Endothelial cell of umbilical vein (primary cell): Measurements from ENCODE around the gene WHRN. TPM values are rescaled to one million over a fixed set of nuclear protein-coding genes. Genes with fewer than 3 reads are reported as not detected.

Experiments used
- BruUV-seq: library from RNA; stranded (reverse); fragments of 400-500 nt; replicated peaks from 2 replicates; lab custom pipeline; 2021; lab: Mats Ljungman, UMichigan
- CTCF ChIA-PET: fragments of 300-600, 350-600 bp; sonication (Branson Sonifier 250); formaldehyde crosslinking; loops from one replicate; lab custom pipeline; 2021; ENCODE audit warnings: antibody characterized with exemption, inconsistent platforms; lab: Charles Lee
- POLR2A ChIA-PET: fragments of 300-600, 350-600 bp; sonication (Branson Sonifier 250); formaldehyde crosslinking; loops from one replicate; lab custom pipeline; 2021; ENCODE audit warnings: antibody characterized with exemption, inconsistent platforms; lab: Charles Lee
- DNase-seq: peaks from one replicate; pipeline ENCODE4 v3.0.0-alpha.2; 2011; ENCODE audit warnings: low read depth, low spot score
- FAIRE-seq: peaks from 2 replicates; lab custom pipeline; 2011; peaks lifted over from hg19 to GRCh38; lab: Jason Lieb, UNC
- H2AFZ ChIP-seq: 2 replicates; pipeline ENCODE4 v1.6.0; 2012; ENCODE audit warnings: low read depth, low read length, control low read depth, inconsistent platforms
- H3K27ac ChIP-seq: 2 replicates; pipeline ENCODE4 v1.5.1; 2011; ENCODE audit warnings: low read depth, mild to moderate bottlenecking, control low read depth, low read length, moderate library complexity; ENCODE audit not compliant: insufficient read depth
- H3K27me3 ChIP-seq, 2 experiments: 2 replicates each; pipeline versions ENCODE4 v1.6.0 to v1.6.1; 2011; ENCODE audit warnings: low read length in 2 of 2, mixed read lengths in 1 of 2; ENCODE audit not compliant: control insufficient read depth in 2 of 2, insufficient read depth in 2 of 2
- H3K36me3 ChIP-seq, 2 experiments: 2 replicates in 1 of 2; 3 replicates in 1 of 2; pipeline ENCODE4 v1.5.1; 2011; ENCODE audit warnings: low read length in 2 of 2, mild to moderate bottlenecking in 1 of 2, moderate library complexity in 1 of 2; ENCODE audit not compliant: control insufficient read depth in 2 of 2, insufficient read depth in 2 of 2; ENCODE audit errors: extremely low read depth in 1 of 2
- H3K4me1 ChIP-seq: 3 replicates; pipeline ENCODE4 v1.5.1; 2011; ENCODE audit warnings: mild to moderate bottlenecking, low read length; ENCODE audit not compliant: control insufficient read depth, insufficient read depth; ENCODE audit errors: extremely low read depth
- H3K4me2 ChIP-seq: 2 replicates; pipeline ENCODE4 v1.6.1; 2011; ENCODE audit warnings: low read length, control low read depth, mixed read lengths; ENCODE audit not compliant: insufficient read depth
- H3K4me3 ChIP-seq, 3 experiments: fragments of 200-600 bp in 1 of 3; sonication (generic), shearing (Covaris generic) in 1 of 3; replicated peaks in 1 of 3; 2 replicates each; pipeline ENCODE4 v1.5.1; 2011 to 2016; ENCODE audit warnings: control low read depth in 3 of 3, low read length in 3 of 3, mild to moderate bottlenecking in 2 of 3, inconsistent platforms in 1 of 3, low read depth in 1 of 3, moderate library complexity in 1 of 3; ENCODE audit not compliant: insufficient read depth in 1 of 3
- H3K79me2 ChIP-seq: 2 replicates; pipeline ENCODE4 v1.6.0; 2012; ENCODE audit warnings: low read length, inconsistent platforms; ENCODE audit not compliant: control insufficient read depth, insufficient read depth
- H3K9ac ChIP-seq: replicated peaks from 2 replicates; pipeline ENCODE3; 2011; ENCODE audit warnings: low read length, control low read depth; ENCODE audit not compliant: insufficient read depth; ENCODE audit errors: extremely low read depth
- H3K9me1 ChIP-seq: replicated peaks from 3 replicates; pipeline ENCODE4 v1.6.0; 2011; ENCODE audit warnings: mild to moderate bottlenecking, low read length; ENCODE audit not compliant: control insufficient read depth, insufficient read depth; ENCODE audit errors: extremely low read depth
- H3K9me3 ChIP-seq: replicated peaks from 2 replicates; pipeline ENCODE4 v1.5.1; 2012; ENCODE audit warnings: low read length, inconsistent platforms; ENCODE audit not compliant: control insufficient read depth, insufficient read depth
- H4K20me1 ChIP-seq: replicated peaks from 2 replicates; pipeline ENCODE3; 2011; ENCODE audit warnings: mild to moderate bottlenecking, low read length; ENCODE audit not compliant: control insufficient read depth, insufficient read depth; ENCODE audit errors: extremely low read depth
- EZH2 ChIP-seq: IDR thresholded peaks from 2 replicates; pipeline ENCODE4 v1.6.1; 2012; ENCODE audit warnings: borderline replicate concordance, low read depth, mild to moderate bottlenecking, moderate library complexity, low read length, inconsistent platforms; ENCODE audit not compliant: severe bottlenecking
- FOS ChIP-seq: IDR thresholded peaks from 2 replicates; pipeline ENCODE4 v1.6.1; 2011; ENCODE audit warnings: mild to moderate bottlenecking, low read length, moderate library complexity, borderline replicate concordance; ENCODE audit not compliant: insufficient read depth
- GATA2 ChIP-seq: IDR thresholded peaks from 2 replicates; pipeline ENCODE4 v1.7.0; 2011; ENCODE audit warnings: low read depth, mild to moderate bottlenecking, moderate library complexity, mixed read lengths, low read length; ENCODE audit not compliant: insufficient read length, insufficient read depth
- JUN ChIP-seq: IDR thresholded peaks from 2 replicates; pipeline ENCODE4 v1.6.1; 2011; ENCODE audit warnings: borderline replicate concordance, low read depth; ENCODE audit not compliant: insufficient read length, insufficient read depth
- MYC ChIP-seq: IDR thresholded peaks from one replicate; pipeline ENCODE4 v1.6.1; 2011; ENCODE audit warnings: mild to moderate bottlenecking, low read depth, low read length
- POLR2A ChIP-seq: IDR thresholded peaks from 2 replicates; pipeline ENCODE4 v1.6.1; 2012; ENCODE audit warnings: low read depth, mild to moderate bottlenecking, control low read depth, low read length
- POLR2AphosphoS5 ChIP-seq: IDR thresholded peaks from 2 replicates; pipeline ENCODE4 v1.6.1; 2012; ENCODE audit warnings: low read depth, mild to moderate bottlenecking, control low read depth, low read length, moderate library complexity; ENCODE audit not compliant: insufficient read depth
- dilution Hi-C: fragments of 300-500 bp; cut with MboI; formaldehyde crosslinking; loops from one replicate; pipeline ENCODE4 v1.15.0; 2019; ENCODE audit warnings: low sequenced_read_pairs; ENCODE audit not compliant: extremely low pct_ligation_motif_present
- intact Hi-C: fragments of 100-400 bp; cut with micrococcal nuclease; formaldehyde crosslinking; loops from one replicate; pipeline ENCODE4 v1.10.0; 2022
- polyA plus RNA-seq, 4 experiments: library from polyadenylated mRNA; depleted of rRNA in 3 of 4; stranded (reverse) in 3 of 4; unstranded in 1 of 4; fragments of >200 nt; gene quantifications; 2 replicates each; pipeline versions ENCODE4 v1.2.1 to v1.2.3, GENCODE V29; 2011 to 2012; ENCODE audit warnings: missing spikeins in 1 of 4
- total RNA-seq: library from RNA; stranded (reverse); gene quantifications from 2 replicates; pipeline ENCODE4 v1.2.3, GENCODE V29; 2021
- TF ChIP-seq, protein P1 (sequence below): IDR thresholded peaks from 2 replicates; pipeline ENCODE4 v1.6.1; 2011; ENCODE audit not compliant: insufficient read depth, insufficient read length
- TF ChIP-seq, protein P2 (sequence below), 2 donors: IDR thresholded peaks; 1 replicate in 1 of 2; 2 replicates in 1 of 2; pipeline ENCODE4 v1.5.1; 2011; ENCODE audit warnings: low read length in 2 of 2, mild to moderate bottlenecking in 2 of 2, moderate library complexity in 2 of 2, control low read depth in 1 of 2, inconsistent platforms in 1 of 2, low read depth in 1 of 2; ENCODE audit not compliant: insufficient read depth in 1 of 2; ENCODE audit errors: extremely low read depth in 1 of 2

The WHRN gene
- total and polyA plus RNA-seq, 2 donors (not counting 3 experiments of a cell fraction or from before 2014, with no cell fraction given), result 0.35 to 0.69 TPM

DNA sequence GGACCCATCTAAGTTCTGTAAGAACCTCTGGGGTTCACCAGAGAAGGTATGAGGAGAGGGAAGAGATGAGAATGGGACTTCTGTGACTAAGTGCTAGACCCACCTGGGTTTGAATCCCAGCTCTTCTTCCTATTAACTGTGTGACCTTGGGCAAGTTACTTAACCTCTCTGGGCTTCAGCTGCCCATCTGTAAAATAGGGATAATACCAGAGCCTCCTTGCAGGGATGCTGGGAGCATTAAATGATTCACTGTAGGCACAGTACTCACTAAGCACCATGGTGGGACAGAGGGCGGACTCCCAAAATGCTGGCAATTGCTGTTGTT lies 53.6 kb downstream of the WHRN start:
- dilution Hi-C loops (no loop called here), intact Hi-C loops (no loop called here)
- H3K79me2 ChIP-seq, result no peaks in the 10 kb centered on the region
- CTCF ChIA-PET, result no interaction called here
- POLR2A ChIA-PET, result no interaction called here
- TF ChIP-seq POLR2AphosphoS5 (no peak), EZH2 (no peak)
- TF ChIP-seq, protein P1, sequence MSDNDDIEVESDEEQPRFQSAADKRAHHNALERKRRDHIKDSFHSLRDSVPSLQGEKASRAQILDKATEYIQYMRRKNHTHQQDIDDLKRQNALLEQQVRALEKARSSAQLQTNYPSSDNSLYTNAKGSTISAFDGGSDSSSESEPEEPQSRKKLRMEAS, result no peak
- no peaks in the 10 kb centered on the region for H3K9me1 ChIP-seq
- no peak overlapping the region for H3K4me2 ChIP-seq
- H3K9me3 ChIP-seq, result no peaks in the 10 kb centered on the region
- no peak overlapping the region for H3K4me3 ChIP-seq
- no peak for DNase-seq
- H3K27ac ChIP-seq, result no peak overlapping the region
- no peak overlapping the region for H3K9ac ChIP-seq
- no peak for FAIRE-seq
- no peak overlapping the region for H2AFZ ChIP-seq
- BruUV-seq, result no TSS peak
- H3K4me1 ChIP-seq, result peaks cover under 1% of the 10 kb centered on the region
- no peaks in the 10 kb centered on the region for H4K20me1 ChIP-seq
- H3K36me3 ChIP-seq, result no peaks in the 10 kb centered on the region
- peaks cover 2 to 6% of the 10 kb centered on the region in 2 experiments for H3K27me3 ChIP-seq

DNA sequence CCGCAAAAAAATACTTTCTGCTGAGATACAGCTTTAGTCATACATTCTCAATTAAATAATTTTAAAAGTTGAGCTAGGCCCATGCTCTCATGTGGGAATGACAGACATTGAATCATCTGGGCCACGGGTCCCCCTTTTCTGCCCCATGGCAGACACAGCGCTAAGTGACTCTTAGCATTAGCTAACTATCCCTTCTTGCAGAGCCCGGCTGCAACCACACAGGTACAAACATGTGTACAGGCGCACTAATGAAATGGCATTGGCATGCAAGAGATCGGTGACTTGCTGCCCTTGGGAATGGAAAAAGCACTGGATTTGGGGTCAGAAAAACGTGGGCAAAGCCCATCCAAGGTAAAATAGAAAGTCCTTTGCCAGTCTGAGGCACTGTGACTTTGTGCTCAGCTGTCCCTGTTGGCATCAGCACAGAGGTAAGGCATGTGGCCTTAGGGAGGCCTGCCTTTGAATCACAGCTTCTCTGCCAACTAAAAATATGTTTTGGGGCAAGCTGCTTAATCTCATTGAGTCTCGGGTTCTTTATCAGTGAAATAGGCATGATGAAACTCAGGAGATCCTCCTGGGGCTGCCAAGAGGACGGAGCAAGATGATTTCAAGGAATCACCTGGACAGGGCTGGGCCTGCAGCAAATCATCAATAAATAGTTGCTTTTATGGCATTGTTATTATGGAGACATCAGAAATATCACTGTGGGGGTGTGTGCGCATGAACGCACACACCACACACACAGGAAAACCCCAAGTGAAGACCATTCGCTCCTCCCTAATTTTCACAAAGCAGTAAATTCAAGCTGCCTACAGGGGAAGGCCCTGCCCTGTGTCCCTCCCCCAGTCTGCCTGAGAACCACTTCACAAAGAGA lies 54.2 kb downstream of the WHRN start:
- TF ChIP-seq FOS (no peak), GATA2 (no peak), POLR2AphosphoS5 (no peak), EZH2 (no peak), JUN (no peak), POLR2A (no peak), MYC (no peak)
- TF ChIP-seq, protein P1, result no peak
- TF ChIP-seq, protein P2, sequence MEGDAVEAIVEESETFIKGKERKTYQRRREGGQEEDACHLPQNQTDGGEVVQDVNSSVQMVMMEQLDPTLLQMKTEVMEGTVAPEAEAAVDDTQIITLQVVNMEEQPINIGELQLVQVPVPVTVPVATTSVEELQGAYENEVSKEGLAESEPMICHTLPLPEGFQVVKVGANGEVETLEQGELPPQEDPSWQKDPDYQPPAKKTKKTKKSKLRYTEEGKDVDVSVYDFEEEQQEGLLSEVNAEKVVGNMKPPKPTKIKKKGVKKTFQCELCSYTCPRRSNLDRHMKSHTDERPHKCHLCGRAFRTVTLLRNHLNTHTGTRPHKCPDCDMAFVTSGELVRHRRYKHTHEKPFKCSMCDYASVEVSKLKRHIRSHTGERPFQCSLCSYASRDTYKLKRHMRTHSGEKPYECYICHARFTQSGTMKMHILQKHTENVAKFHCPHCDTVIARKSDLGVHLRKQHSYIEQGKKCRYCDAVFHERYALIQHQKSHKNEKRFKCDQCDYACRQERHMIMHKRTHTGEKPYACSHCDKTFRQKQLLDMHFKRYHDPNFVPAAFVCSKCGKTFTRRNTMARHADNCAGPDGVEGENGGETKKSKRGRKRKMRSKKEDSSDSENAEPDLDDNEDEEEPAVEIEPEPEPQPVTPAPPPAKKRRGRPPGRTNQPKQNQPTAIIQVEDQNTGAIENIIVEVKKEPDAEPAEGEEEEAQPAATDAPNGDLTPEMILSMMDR (IDR thresholded peaks at IDR 0.05; ENCODE audit: extremely low read depth in 1 of 2, insufficient read depth in 1 of 2, low read depth in 1 of 2, low read length in 2 of 2), result no peak
- intact Hi-C loops, result no loop called here
- DNase-seq (no peak), FAIRE-seq (no peak)
- Histone ChIP-seq H3K4me3 (no peak overlapping the region), H3K4me1 (peaks cover 6% of the 10 kb centered on the region), H4K20me1 (no peaks in the 10 kb centered on the region), H3K79me2 (no peaks in the 10 kb centered on the region), H3K9me3 (no peaks in the 10 kb centered on the region), H2AFZ (no peak overlapping the region), H3K36me3 (no peaks in the 10 kb centered on the region), H3K9me1 (no peaks in the 10 kb centered on the region), H3K9ac (no peak overlapping the region), H3K27ac (no peak overlapping the region), H3K27me3 (peaks cover 2 to 6% of the 10 kb centered on the region in 2 experiments), H3K4me2 (no peak overlapping the region)
- BruUV-seq, result no TSS peak
- CTCF ChIA-PET, result interaction anchor here (0.6 to 2.3 kb wide), 4 partner anchors 12 to 202 kb away, joined by 3 to 10 read pairs (median 7); no protein-coding TSS in a partner anchor
- POLR2A ChIA-PET, result no interaction called here
- dilution Hi-C loops, result no loop called here
